Measurements from ENCODE around the gene BDKRB2.

DNA sequence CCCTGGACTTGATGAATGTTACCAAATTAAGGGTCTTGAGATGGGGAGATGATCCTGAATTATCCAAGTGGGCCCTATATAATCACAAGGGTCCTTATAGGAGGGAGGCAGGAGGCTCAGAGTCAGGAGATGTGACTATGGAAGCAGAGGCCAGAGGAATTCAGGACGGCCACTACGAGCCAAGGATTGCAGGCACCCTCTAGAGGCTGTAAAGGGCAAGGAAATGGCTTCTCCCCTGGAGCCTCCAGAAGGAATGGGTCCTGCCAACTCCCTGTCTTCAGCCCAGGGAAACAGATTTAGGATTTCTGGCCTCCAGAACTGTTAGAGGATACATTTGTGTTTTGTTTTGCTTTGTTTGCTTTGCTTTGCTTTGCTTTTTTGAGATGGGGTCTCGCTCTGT lies 60.2 kb downstream of the BDKRB2 start:
- TF ChIP-seq POLR2A (IDR thresholded peaks at IDR 0.05) (no peak), CTCF (IDR thresholded peaks at IDR 0.05) (peak in 1 of 6 experiments; percentile 13)

Data from adrenal gland (tissue), 5 donors.